WTC11 (cell line): ENCODE results near the gene CNTNAP2. TPM values are rescaled to one million over a fixed set of nuclear protein-coding genes. Genes with fewer than 3 reads are reported as not detected.

Experiments
- ATAC-seq: fragments of 200-7000 bp; cut with Tn5 transposase; 2 replicates; pipeline ENCODE4 v1.10.0; 2021; ENCODE audit warnings: mild to moderate bottlenecking, moderate library complexity
- CTCF ChIA-PET: fragments of 300-600 bp; sonication (Branson Sonifier 250); formaldehyde crosslinking; loops from one replicate; lab custom pipeline; 2021; ENCODE audit warnings: antibody characterized with exemption; lab: Charles Lee
- POLR2A ChIA-PET: fragments of 350-600 bp; sonication (Branson Sonifier 250); formaldehyde crosslinking; loops from one replicate; lab custom pipeline; 2021; ENCODE audit warnings: antibody characterized with exemption; lab: Charles Lee
- DNase-seq: peaks from one replicate; pipeline ENCODE4 v3.0.0; 2021; ENCODE audit warnings: low spot score
- H3K27ac Mint-ChIP-seq: 2 replicates; pipeline ENCODE4 v1.8.0; 2021; ENCODE audit warnings: mixed read lengths
- H3K27me3 Mint-ChIP-seq: 2 replicates; pipeline ENCODE4 v1.8.0; 2021; ENCODE audit warnings: low read depth, mild to moderate bottlenecking, moderate library complexity, mixed read lengths
- H3K36me3 Mint-ChIP-seq: 2 replicates; pipeline ENCODE4 v1.8.0; 2021; ENCODE audit warnings: mixed read lengths
- H3K4me1 Mint-ChIP-seq: 2 replicates; pipeline ENCODE4 v1.8.0; 2022; ENCODE audit warnings: mixed read lengths
- H3K4me3 Mint-ChIP-seq: 2 replicates; pipeline ENCODE4 v1.8.0; 2021; ENCODE audit warnings: mild to moderate bottlenecking, moderate library complexity, mixed read lengths
- H3K9me3 Mint-ChIP-seq: 2 replicates; pipeline ENCODE4 v1.8.0; 2021; ENCODE audit warnings: mixed read lengths
- AFF4 ChIP-seq: sonication (generic); formaldehyde crosslinking; IDR thresholded peaks from 2 replicates; pipeline ENCODE4 v1.8.1; 2023; ENCODE audit warnings: mild to moderate bottlenecking, missing genetic modification reagents, borderline replicate concordance
- AR ChIP-seq: fragments of 250-450 bp; sonication (Bioruptor Pico); IDR thresholded peaks from 2 replicates; pipeline ENCODE4 v1.9.0; 2021; ENCODE audit warnings: mild to moderate bottlenecking
- CTCF ChIP-seq: fragments of 200-600 bp; IDR thresholded peaks from 2 replicates; pipeline ENCODE4 v1.8.0; 2022; ENCODE audit warnings: antibody characterized with exemption
- E2F5 ChIP-seq: sonication (generic); formaldehyde crosslinking; IDR thresholded peaks from 2 replicates; pipeline ENCODE4 v1.8.1; 2022; ENCODE audit warnings: mild to moderate bottlenecking, moderate library complexity, missing genetic modification reagents
- ESRRA ChIP-seq: sonication (generic); formaldehyde crosslinking; IDR thresholded peaks from 2 replicates; pipeline ENCODE4 v1.8.1; 2022; ENCODE audit warnings: mild to moderate bottlenecking, missing genetic modification reagents, borderline replicate concordance
- FOXP1 ChIP-seq: sonication (generic); formaldehyde crosslinking; IDR thresholded peaks from 2 replicates; pipeline ENCODE4 v1.8.0; 2022; ENCODE audit warnings: missing genetic modification reagents, mild to moderate bottlenecking, moderate library complexity, borderline replicate concordance
- GRHL2 ChIP-seq: fragments of 250-450 bp; sonication (Bioruptor Pico); IDR thresholded peaks from 2 replicates; pipeline ENCODE4 v1.8.0; 2022; ENCODE audit warnings: mild to moderate bottlenecking, moderate library complexity; ENCODE audit not compliant: insufficient replicate concordance, severe bottlenecking
- JAZF1 ChIP-seq: fragments of 250-450 bp; sonication (Bioruptor Pico); IDR thresholded peaks from 2 replicates; pipeline ENCODE4 v1.9.0; 2021; ENCODE audit warnings: moderate library complexity, mild to moderate bottlenecking, inconsistent platforms
- KAT7 ChIP-seq: sonication (generic); formaldehyde crosslinking; IDR thresholded peaks from 2 replicates; pipeline ENCODE4 v1.8.1; 2023; ENCODE audit warnings: missing genetic modification reagents, mild to moderate bottlenecking, borderline replicate concordance
- NR3C1 ChIP-seq: sonication (generic); formaldehyde crosslinking; conservative IDR thresholded peaks from 2 replicates; pipeline ENCODE4 v1.8.1; 2023; ENCODE audit warnings: low read depth, mild to moderate bottlenecking, missing genetic modification reagents
- SMAD3 ChIP-seq: sonication (generic); formaldehyde crosslinking; IDR thresholded peaks from 2 replicates; pipeline ENCODE4 v1.8.0; 2022; ENCODE audit warnings: missing genetic modification reagents, mild to moderate bottlenecking, borderline replicate concordance
- STAT6 ChIP-seq: sonication (generic); formaldehyde crosslinking; conservative IDR thresholded peaks from 2 replicates; pipeline ENCODE4 v1.8.1; 2023; ENCODE audit warnings: mild to moderate bottlenecking, low read depth, missing genetic modification reagents, moderate library complexity
- TEAD1 ChIP-seq: sonication (generic); formaldehyde crosslinking; IDR thresholded peaks from 2 replicates; pipeline ENCODE4 v1.8.0; 2022; ENCODE audit warnings: mild to moderate bottlenecking, missing genetic modification reagents
- TEAD4 ChIP-seq: sonication (generic); formaldehyde crosslinking; IDR thresholded peaks from 2 replicates; pipeline ENCODE4 v1.8.0; 2022; ENCODE audit warnings: mild to moderate bottlenecking, missing genetic modification reagents
- ZNF121 ChIP-seq: sonication (generic); formaldehyde crosslinking; IDR thresholded peaks from 2 replicates; pipeline ENCODE4 v1.8.0; 2023; ENCODE audit warnings: missing genetic modification reagents
- ZNF232 ChIP-seq: sonication (generic); formaldehyde crosslinking; IDR thresholded peaks from 2 replicates; pipeline ENCODE4 v1.8.0; 2022; ENCODE audit warnings: mild to moderate bottlenecking, missing genetic modification reagents
- ZSCAN18 ChIP-seq: fragments of 250-450 bp; sonication (Bioruptor Pico); IDR thresholded peaks from 2 replicates; pipeline ENCODE4 v2.1.2; 2022; ENCODE audit warnings: mild to moderate bottlenecking, moderate library complexity
- total RNA-seq: library from RNA; stranded (reverse); gene quantifications from 3 replicates; pipeline ENCODE4 v1.2.3, GENCODE V29; 2021
- TF ChIP-seq, protein P1 (sequence below): sonication (generic); formaldehyde crosslinking; conservative IDR thresholded peaks from 2 replicates; pipeline ENCODE4 v1.8.1; 2022; ENCODE audit warnings: mild to moderate bottlenecking, missing genetic modification reagents
- TF ChIP-seq, protein P2 (sequence below): sonication (generic); formaldehyde crosslinking; IDR thresholded peaks from 2 replicates; pipeline ENCODE4 v1.8.1; 2022; ENCODE audit warnings: low read depth, missing genetic modification reagents, borderline replicate concordance
- TF ChIP-seq, protein P3 (sequence below): fragments of 250-450 bp; sonication (Bioruptor Pico); IDR thresholded peaks from 2 replicates; pipeline ENCODE4 v1.8.0; 2021; ENCODE audit warnings: mild to moderate bottlenecking

The CNTNAP2 gene
- total RNA-seq, 1 experiment from 2014 or later = 63.8 TPM

DNA sequence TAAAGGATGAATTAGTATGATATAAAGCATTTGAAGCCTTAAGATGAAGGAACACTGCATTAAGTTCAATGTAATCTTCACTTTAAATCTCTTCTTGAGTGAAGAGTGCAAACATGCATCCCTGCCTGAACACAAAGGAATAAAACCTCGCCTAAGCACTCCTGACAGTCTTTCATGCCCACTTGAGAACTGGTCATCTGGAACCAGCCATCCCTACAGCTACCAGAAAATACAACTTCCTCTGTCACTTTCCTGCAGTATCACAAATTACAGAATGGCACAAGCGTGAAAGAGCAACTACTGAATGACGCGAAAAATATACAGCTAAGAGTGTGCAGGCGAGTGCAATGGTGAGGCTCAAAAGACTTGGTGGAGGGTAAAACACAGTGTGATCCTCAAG is 1079.9 kb downstream of the CNTNAP2 start:
- ATAC-seq (no peak), DNase-seq (no peak)
- POLR2A ChIA-PET = no interaction called here
- no peak for TF ChIP-seq STAT6 (CRISPR knock-in tag)
- TF ChIP-seq, protein P1, sequence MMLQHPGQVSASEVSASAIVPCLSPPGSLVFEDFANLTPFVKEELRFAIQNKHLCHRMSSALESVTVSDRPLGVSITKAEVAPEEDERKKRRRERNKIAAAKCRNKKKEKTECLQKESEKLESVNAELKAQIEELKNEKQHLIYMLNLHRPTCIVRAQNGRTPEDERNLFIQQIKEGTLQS (CRISPR knock-in tag) = no peak
- no peak for TF ChIP-seq KAT7 (CRISPR knock-in tag)
- no peak for TF ChIP-seq AFF4 (CRISPR knock-in tag)
- TF ChIP-seq GRHL2 (CRISPR knock-in tag) = no peak
- no peak for TF ChIP-seq ESRRA (CRISPR knock-in tag)
- no peak for TF ChIP-seq FOXP1 (CRISPR knock-in tag)
- TF ChIP-seq, protein P2, sequence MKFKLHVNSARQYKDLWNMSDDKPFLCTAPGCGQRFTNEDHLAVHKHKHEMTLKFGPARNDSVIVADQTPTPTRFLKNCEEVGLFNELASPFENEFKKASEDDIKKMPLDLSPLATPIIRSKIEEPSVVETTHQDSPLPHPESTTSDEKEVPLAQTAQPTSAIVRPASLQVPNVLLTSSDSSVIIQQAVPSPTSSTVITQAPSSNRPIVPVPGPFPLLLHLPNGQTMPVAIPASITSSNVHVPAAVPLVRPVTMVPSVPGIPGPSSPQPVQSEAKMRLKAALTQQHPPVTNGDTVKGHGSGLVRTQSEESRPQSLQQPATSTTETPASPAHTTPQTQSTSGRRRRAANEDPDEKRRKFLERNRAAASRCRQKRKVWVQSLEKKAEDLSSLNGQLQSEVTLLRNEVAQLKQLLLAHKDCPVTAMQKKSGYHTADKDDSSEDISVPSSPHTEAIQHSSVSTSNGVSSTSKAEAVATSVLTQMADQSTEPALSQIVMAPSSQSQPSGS = no peak
- TF ChIP-seq, protein P3, sequence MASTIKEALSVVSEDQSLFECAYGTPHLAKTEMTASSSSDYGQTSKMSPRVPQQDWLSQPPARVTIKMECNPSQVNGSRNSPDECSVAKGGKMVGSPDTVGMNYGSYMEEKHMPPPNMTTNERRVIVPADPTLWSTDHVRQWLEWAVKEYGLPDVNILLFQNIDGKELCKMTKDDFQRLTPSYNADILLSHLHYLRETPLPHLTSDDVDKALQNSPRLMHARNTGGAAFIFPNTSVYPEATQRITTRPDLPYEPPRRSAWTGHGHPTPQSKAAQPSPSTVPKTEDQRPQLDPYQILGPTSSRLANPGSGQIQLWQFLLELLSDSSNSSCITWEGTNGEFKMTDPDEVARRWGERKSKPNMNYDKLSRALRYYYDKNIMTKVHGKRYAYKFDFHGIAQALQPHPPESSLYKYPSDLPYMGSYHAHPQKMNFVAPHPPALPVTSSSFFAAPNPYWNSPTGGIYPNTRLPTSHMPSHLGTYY (CRISPR knock-in tag) = no peak
- no peak for TF ChIP-seq ZNF121 (CRISPR knock-in tag)
- TF ChIP-seq TEAD4 (CRISPR knock-in tag) = no peak
- no peak for TF ChIP-seq AR
- no peak for TF ChIP-seq NR3C1
- no peak for TF ChIP-seq SMAD3
- TF ChIP-seq E2F5 (CRISPR knock-in tag) = no peak
- no peak for TF ChIP-seq TEAD1 (CRISPR knock-in tag)
- no peak for TF ChIP-seq CTCF
- TF ChIP-seq ZNF232 (CRISPR knock-in tag) = no peak
- TF ChIP-seq ZSCAN18 (CRISPR knock-in tag) = no peak
- TF ChIP-seq JAZF1 = no peak
- Mint-ChIP-seq H3K4me1 (peaks cover 23% of the 10 kb centered on the region), H3K4me3 (no peak overlapping the region), H3K27me3 (no peaks in the 10 kb centered on the region), H3K36me3 (no peaks in the 10 kb centered on the region), H3K27ac (no peak overlapping the region), H3K9me3 (peaks cover 22% of the 10 kb centered on the region)
- CTCF ChIA-PET = no interaction called here
